Measurements from ENCODE around the gene CEACAM5.

CEACAM5 gene

DNA sequence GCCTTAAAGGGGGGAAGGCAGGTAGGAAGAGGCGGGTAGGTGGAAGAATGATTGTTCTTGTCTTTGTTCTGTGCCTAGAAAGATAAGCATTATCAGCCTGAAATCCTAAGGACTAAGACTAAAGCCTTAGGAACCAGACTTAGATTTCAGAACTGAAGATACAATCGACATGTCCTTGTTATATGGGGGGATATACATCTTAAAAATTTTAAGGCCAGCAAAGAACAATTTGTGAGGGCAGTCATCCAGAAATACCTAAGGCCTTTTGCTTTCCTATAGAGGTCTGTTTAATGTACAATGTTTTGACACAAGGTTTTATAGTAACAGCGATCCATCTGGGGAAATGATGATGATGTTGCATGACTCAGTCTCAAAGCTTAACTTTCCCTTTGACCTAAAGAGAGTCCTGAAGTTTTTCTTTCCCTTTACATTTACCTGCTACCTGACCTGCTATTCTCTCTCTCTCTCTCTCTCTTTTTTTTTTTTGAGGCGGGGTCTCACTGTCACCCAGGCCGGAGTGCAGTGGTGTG, 26.7 kb downstream of the CEACAM5 start:
- Histone ChIP-seq H3K27ac (no peak overlapping the region), H3K27me3 (replicated peaks) (no peaks in the 10 kb centered on the region), H3K36me3 (replicated peaks) (no peaks in the 10 kb centered on the region), H3K4me3 (ENCODE audit: low read depth, low read length) (no peak overlapping the region)
- in situ Hi-C loops (cut with HindIII; ENCODE audit: low pct_ligation_motif_present, low sequenced_read_pairs): no loop called here
- DNase-seq: no peak
- TF ChIP-seq, protein P1, sequence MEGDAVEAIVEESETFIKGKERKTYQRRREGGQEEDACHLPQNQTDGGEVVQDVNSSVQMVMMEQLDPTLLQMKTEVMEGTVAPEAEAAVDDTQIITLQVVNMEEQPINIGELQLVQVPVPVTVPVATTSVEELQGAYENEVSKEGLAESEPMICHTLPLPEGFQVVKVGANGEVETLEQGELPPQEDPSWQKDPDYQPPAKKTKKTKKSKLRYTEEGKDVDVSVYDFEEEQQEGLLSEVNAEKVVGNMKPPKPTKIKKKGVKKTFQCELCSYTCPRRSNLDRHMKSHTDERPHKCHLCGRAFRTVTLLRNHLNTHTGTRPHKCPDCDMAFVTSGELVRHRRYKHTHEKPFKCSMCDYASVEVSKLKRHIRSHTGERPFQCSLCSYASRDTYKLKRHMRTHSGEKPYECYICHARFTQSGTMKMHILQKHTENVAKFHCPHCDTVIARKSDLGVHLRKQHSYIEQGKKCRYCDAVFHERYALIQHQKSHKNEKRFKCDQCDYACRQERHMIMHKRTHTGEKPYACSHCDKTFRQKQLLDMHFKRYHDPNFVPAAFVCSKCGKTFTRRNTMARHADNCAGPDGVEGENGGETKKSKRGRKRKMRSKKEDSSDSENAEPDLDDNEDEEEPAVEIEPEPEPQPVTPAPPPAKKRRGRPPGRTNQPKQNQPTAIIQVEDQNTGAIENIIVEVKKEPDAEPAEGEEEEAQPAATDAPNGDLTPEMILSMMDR (IDR thresholded peaks at IDR 0.05; ENCODE audit: low read depth, low read length, missing control alignments): no peak

DNA sequence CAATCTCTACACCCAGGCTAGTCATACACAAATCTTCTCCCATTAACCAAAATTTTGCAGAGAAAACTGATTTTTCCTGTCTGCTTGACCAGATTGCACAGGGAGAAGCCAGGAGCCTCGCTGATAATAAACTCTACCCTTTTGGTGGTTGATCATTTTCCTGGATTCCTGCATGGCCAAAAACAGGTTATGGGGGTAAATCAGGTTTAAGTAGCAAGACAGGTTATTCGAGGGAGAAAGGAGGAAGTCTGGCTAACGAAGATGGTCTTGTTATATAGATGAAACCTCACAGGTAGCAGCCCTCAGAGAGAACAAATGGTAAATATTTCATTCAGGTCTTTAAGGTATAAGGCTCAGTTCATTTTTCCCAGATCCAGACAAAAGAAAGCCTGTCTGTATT, 30.9 kb downstream of the CEACAM5 start:
- DNase-seq: no peak
- in situ Hi-C loops (cut with HindIII; ENCODE audit: low pct_ligation_motif_present, low sequenced_read_pairs): no loop called here
- Histone ChIP-seq H3K27ac (no peak overlapping the region), H3K4me3 (ENCODE audit: low read depth, low read length) (no peak overlapping the region), H3K36me3 (replicated peaks) (no peaks in the 10 kb centered on the region), H3K27me3 (replicated peaks) (no peaks in the 10 kb centered on the region)
- TF ChIP-seq, protein P1 (IDR thresholded peaks at IDR 0.05; ENCODE audit: low read depth, low read length, missing control alignments): no peak

DNA sequence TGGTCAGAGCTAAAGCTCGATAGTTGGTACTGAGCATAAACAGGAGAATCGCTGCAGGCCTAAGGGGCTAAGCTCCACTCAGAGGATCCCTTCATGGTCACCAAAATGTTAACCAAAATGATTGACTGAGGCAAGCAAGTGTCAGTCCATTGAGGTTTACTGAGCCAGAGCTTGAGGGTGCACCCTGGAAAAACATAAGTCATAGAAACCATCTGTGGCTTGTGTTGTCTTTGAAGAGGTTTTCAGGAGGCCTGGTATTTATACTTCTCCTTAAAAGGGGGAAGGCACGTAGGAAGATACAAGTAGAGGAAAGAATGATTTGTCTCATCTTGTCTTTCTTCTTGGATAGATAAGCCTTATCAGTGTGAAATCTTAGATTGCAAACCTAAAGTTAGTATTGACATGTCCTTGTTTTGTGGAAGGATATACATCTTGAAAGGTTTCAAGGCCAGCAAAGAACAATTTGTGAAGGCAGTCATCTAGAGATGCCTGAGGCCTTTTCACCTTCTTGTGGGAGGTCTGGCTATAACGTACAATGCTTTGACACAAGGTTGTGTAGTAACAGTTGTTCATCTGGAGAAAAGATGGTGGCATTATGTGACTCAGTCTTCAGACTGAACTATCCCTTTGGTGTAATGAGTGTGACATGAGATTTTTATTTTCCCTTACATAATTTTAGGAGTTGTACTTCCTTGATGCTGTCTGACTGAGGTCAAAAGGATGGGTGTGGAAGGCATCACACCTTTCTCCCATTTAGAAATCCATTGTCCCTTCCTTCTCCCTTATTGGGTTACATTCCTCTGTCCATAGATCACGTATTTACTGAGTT, 32.2 kb downstream of the CEACAM5 start:
- no peak for DNase-seq
- no peak overlapping the region for H3K4me3 ChIP-seq (ENCODE audit: low read depth, low read length)
- H3K27me3 ChIP-seq (replicated peaks): no peaks in the 10 kb centered on the region
- no peak overlapping the region for H3K27ac ChIP-seq
- in situ Hi-C loops (cut with HindIII; ENCODE audit: low pct_ligation_motif_present, low sequenced_read_pairs): no loop called here
- TF ChIP-seq, protein P1 (IDR thresholded peaks at IDR 0.05; ENCODE audit: low read depth, low read length, missing control alignments): no peak
- no peaks in the 10 kb centered on the region for H3K36me3 ChIP-seq (replicated peaks)

DNA sequence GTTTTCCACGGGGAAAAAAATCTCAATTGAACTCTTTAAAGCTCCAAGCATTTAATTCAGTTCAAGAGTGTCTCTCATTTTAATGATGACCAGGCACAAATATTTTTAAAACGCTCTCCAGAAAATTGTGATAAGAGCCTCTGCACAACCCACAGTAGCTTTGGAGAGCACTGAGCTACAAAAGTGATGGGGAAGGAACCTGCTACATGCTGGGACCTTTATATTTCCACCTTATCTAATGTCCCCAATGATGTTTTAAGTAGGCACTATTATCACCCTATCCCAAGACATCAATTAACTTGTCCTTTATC, 32.8 kb downstream of the CEACAM5 start:
- no peak overlapping the region for H3K4me3 ChIP-seq (ENCODE audit: low read depth, low read length)
- TF ChIP-seq, protein P1 (IDR thresholded peaks at IDR 0.05; ENCODE audit: low read depth, low read length, missing control alignments): no peak
- DNase-seq: no peak
- no peak overlapping the region for H3K27ac ChIP-seq
- no peaks in the 10 kb centered on the region for H3K36me3 ChIP-seq (replicated peaks)
- H3K27me3 ChIP-seq (replicated peaks): no peaks in the 10 kb centered on the region
- in situ Hi-C loops (cut with HindIII; ENCODE audit: low pct_ligation_motif_present, low sequenced_read_pairs): no loop called here

DNA sequence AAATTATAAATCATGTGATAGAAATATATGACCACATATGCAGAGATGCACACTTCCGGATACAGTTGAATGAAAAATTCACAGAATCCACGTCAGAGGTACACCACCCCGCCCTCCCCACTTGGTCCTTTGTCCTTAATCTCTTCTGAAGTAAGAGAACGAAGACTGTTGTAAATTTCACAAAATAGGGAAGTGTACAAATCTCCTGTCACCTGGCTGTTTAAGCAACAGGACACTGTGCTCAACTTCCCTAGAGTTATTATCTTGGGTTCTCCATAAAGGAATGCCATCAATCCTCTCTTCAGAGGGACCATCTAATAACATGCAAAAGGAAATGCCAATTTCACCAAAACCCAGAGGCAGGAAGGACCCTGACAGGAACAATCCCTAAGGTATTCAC, 36.4 kb downstream of the CEACAM5 start:
- TF ChIP-seq, protein P1 (IDR thresholded peaks at IDR 0.05; ENCODE audit: low read depth, low read length, missing control alignments): no peak
- no peak for DNase-seq
- H3K27ac ChIP-seq: no peak overlapping the region
- peaks cover 2% of the 10 kb centered on the region for H3K27me3 ChIP-seq (replicated peaks)
- in situ Hi-C loops (cut with HindIII; ENCODE audit: low pct_ligation_motif_present, low sequenced_read_pairs): no loop called here
- no peak overlapping the region for H3K4me3 ChIP-seq (ENCODE audit: low read depth, low read length)
- no peaks in the 10 kb centered on the region for H3K36me3 ChIP-seq (replicated peaks)

DNA sequence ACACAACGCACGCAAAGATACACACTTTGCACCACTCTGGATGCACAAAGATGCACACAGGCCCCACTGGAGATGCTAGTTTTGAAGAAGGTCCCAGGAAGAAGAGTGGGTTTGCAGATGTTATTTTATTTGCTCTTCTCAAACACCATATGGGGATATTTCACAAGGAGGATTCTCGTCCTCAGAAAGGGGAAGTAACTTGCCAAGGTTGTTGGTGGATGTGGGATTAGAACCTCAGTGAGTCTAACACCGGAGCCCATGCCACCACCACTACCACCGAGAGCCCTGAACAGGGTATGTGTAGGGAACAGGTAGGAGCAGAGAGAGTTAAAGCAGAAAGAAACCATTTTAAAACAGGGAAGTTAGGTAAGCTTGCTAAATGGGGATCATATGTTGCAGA, 37.3 kb downstream of the CEACAM5 start:
- TF ChIP-seq, protein P1 (IDR thresholded peaks at IDR 0.05; ENCODE audit: low read depth, low read length, missing control alignments): no peak
- Histone ChIP-seq H3K36me3 (replicated peaks) (no peaks in the 10 kb centered on the region), H3K27me3 (replicated peaks) (peaks cover 2% of the 10 kb centered on the region), H3K27ac (no peak overlapping the region), H3K4me3 (ENCODE audit: low read depth, low read length) (no peak overlapping the region)
- no peak for DNase-seq
- in situ Hi-C loops (cut with HindIII; ENCODE audit: low pct_ligation_motif_present, low sequenced_read_pairs): no loop called here

Data from brain microvascular endothelial cell (primary cell).